Stimulated activated CD4-positive, alpha-beta T cell treated with anti-CD3 and anti-CD28 coated beads, Interleukin-2, amount 100 ng/mL, for 48 hours (primary cell): Measurements from ENCODE around the gene NMRK1.

Experiments used
- DNase-seq, 2 donors: peaks; one replicate each; pipeline ENCODE4 v3.0.0-alpha.2; 2020

The NMRK1 gene

DNA sequence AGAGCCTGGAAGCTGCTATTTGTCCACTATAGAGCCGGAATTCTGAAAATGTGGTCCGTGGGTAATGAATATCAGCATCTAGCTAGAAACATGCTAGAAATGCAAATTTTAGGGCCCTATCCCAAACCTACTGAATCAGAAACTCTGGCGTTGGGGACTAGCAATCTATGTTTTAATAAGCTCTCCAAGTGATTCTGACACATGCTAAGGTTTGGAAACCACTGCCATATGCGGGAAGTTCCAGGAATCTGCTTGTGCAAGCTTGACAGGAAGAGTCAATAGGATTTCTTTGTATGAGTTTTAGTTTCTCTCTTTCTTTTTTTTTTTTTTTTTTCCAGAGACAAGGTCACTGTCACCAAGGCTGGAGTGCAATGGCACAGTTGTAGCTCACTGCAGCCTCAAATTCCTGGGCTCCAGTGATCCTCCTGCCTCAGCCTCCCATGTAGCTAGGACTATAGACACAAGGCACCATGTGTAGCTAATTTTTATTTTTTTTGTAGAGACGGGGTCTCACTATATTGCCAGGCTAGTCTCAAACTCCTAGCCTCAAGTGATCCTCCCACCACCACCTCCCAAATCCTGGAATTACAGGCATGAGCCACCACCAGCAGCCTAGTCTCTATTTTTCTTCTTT, 33.5 kb downstream of the NMRK1 start:
- no peak for DNase-seq

DNA sequence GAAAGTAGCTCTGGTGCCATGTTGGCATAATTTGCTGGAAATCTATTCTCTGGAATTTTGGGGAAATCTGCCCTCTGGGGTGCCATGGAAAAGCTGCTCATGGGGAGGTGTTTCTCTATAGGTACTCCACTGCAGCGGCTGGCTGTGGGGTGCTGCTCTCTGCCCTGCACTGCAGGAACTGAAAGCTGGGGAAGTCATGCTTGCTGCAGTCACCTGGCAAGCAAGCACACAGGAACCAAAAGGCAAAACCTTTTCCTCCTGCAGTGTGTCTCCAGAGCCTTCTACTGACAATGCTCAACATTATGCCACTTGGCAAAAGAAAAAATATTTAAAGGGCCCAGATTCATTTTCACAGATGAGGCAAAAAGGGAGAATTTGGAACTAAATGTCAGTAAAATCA, 34.1 kb downstream of the NMRK1 start:
- DNase-seq: no peak

GRCh38 chr9:75051285-75051684, 36.7 kb downstream of the NMRK1 start:
- no peak for DNase-seq

DNA sequence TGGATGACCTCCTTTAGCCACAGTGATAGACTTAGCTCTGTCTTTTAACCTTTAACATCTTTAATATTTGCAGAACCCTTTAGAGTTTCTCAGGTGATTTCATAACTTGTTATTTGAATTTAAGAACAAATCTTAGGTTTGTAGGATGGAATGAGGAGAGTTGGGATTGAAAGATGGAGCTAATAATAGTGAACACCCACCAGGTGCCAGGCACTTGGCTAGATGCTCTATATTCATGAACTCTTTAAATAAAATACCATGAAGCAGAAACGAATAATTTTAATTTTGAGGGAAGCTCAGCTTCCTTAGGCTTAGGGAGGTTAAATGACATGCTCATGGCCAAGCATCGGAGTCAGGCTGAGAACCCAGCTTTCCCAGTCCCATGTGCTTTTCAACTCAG, 40.4 kb downstream of the NMRK1 start:
- no peak for DNase-seq

GRCh38 chr9:75046725-75047345, 41.1 kb downstream of the NMRK1 start:
- DNase-seq: no peak

- DNase-seq: no peak
Measured at GRCh38 chr9:75041041-75041440, 46.9 kb downstream of the NMRK1 start.

DNA sequence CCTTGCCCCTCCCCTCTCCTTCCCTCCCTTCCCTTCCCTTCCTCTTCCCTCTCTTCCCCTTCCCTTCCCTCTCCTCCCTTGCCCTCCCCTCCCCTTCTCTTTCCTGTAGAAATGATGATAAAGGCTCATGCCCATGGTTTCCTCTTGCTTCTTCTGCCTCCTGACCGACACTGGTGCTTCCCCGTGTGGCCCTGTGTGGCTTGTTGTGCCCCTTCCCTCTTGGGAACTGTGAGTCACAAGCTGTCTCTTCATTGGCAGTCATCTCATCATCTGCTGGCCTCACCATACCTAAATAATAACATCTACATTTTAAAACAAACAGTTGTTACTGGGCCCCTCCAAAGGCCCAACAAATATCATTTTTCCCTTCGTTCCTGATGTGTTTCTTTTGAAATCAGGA, 48.2 kb downstream of the NMRK1 start:
- no peak for DNase-seq

- DNase-seq: no peak
Measured at GRCh38 chr9:75039009-75039408, 48.9 kb downstream of the NMRK1 start.

DNA sequence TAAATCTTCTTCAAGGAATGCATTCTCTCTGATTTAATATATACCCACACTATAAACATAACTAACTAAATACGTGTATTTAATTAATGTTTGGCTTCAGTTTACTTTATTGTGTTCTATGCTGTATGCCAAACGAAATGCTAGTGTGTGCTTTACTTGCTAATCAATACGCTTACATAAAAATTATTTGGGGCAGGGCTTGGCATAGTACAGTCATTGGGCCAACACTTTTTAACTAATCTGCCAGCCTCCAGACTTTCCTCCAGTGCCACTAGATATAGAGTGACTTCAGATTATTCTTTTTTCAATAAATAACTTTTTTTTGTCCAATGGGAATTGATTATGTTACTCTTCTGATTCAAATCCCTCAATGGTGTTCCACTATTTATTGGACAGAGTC, 51.2 kb downstream of the NMRK1 start:
- no peak for DNase-seq

DNA sequence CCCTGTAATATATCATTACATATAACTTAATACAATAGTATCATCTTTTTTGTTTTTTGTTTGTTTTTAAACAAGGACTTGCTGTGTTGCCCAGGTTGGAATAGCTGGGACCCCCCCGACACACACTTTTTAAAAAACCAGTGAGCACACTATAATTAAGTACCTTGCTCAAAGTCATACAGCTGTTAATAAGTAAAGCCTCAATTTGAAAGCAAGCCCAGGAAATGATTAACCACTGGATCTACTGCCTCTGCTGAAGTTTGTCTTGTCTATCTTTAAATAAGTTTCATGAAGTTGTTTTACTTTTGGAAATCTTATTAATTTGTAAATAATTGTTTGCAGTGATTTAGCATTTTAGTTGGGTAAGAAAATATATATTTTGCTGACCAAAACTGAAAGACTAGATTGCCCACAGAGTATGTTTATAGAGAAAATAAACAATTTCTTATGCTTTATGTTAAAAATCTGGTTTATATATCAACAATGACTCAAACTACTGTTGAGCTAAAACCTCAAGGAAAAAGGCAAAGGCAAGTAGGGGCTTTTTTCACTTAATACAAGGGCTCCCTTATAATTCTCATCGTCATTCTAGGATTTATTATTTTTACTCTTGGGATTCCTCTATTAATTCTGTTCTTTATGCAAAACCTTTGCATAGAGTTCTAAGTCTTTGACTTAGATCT, 54.0 kb downstream of the NMRK1 start:
- DNase-seq: no peak

DNA sequence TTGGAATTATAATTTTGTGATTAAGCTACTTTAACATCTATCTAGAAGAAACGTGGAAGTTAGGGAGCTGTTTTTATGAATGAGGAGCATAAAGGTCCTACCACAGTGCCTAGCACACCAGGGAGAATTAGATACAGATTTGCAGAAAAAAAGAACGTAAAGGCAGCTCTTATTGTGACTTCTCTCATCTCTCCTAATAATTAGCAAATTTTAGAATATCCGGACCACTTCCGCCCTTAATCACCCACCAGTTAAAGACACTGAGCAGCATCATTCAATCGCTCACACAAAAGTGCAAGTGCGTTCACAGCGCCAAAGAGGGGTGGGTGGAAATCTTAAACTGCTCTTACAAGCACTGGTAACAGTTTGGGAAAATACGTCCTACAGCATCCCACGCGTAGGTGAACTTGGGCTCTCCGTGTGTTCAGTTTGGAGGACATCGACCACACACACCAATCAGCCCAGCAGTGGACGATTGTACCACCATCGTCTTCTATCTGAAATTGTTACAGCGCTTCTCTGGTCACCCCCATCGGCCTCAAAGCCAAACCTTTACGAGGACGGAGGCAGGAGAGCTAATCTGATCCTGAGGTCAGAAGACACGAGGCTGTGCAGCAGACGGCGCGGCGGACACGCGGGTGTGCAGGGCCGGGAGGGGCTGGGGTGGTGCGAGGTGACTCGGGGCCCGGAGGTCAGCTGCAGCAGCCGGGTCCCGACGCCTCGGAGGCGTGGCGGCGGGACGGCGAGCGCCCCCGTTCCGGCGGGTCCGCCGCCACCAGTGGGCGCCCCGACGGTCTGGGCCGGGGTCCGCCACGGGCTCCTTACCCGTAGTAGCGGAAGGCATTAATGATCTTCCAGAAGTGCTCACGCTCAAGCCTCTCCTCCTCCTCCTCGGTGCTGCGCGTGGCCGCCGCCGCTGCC, 60.5 kb downstream of the NMRK1 start:
- DNase-seq: peak; percentile 36 to 38

- no peak for DNase-seq
Measured at GRCh38 chr9:75023846-75024245, 64.1 kb downstream of the NMRK1 start.

- no peak for DNase-seq
Measured at GRCh38 chr9:75019654-75020053, 68.3 kb downstream of the NMRK1 start.

GRCh38 chr9:75019022-75019421, 68.9 kb downstream of the NMRK1 start:
- DNase-seq: no peak

GRCh38 chr9:75017378-75017777, 70.6 kb downstream of the NMRK1 start:
- DNase-seq: no peak

GRCh38 chr9:75013735-75014134, 74.2 kb downstream of the NMRK1 start:
- DNase-seq: no peak
